H9 (cell line): Measurements from ENCODE around the gene MYH15. TPM values are rescaled to one million over a fixed set of nuclear protein-coding genes. Genes with fewer than 3 reads are reported as not detected.

ENCODE experiments used
- DNase-seq: peaks from one replicate; pipeline ENCODE4 v3.0.0-alpha.2; 2017
- H2AFZ ChIP-seq: one replicate; pipeline ENCODE4 v1.6.1; 2013; ENCODE audit warnings: mild to moderate bottlenecking, low read length, control low read depth, moderate library complexity
- H2AK5ac ChIP-seq: 2 replicates; pipeline ENCODE4 v1.6.1; 2013; ENCODE audit warnings: low read length, control low read depth, mixed read lengths; ENCODE audit not compliant: insufficient read length
- H2BK120ac ChIP-seq: one replicate; pipeline ENCODE4 v1.6.1; 2013; ENCODE audit warnings: low read depth, mild to moderate bottlenecking, low read length, control low read depth, inconsistent platforms; ENCODE audit not compliant: poor library complexity, severe bottlenecking
- H2BK12ac ChIP-seq: 2 replicates; pipeline ENCODE4 v1.6.1; 2013; ENCODE audit warnings: low read length, control low read depth, mixed read lengths, low read depth; ENCODE audit not compliant: insufficient read length
- H2BK15ac ChIP-seq: 2 replicates; pipeline ENCODE4 v1.6.1; 2013; ENCODE audit warnings: low read depth, low read length, control low read depth
- H2BK20ac ChIP-seq: one replicate; pipeline ENCODE4 v1.6.1; 2013; ENCODE audit warnings: low read depth, mild to moderate bottlenecking, low read length, control low read depth, inconsistent platforms; ENCODE audit not compliant: poor library complexity, severe bottlenecking
- H2BK5ac ChIP-seq: 2 replicates; pipeline ENCODE4 v1.6.1; 2013; ENCODE audit warnings: low read length, control low read depth, mixed read lengths; ENCODE audit not compliant: insufficient read length
- H3K14ac ChIP-seq: 2 replicates; pipeline ENCODE4 v1.6.1; 2013; ENCODE audit warnings: low read length, control low read depth; ENCODE audit not compliant: insufficient read depth
- H3K18ac ChIP-seq: 2 replicates; pipeline ENCODE4 v1.6.1; 2013; ENCODE audit warnings: low read depth, mild to moderate bottlenecking, mixed read lengths, low read length, control low read depth; ENCODE audit not compliant: insufficient read length
- H3K23ac ChIP-seq: 2 replicates; pipeline ENCODE4 v1.6.1; 2013; ENCODE audit warnings: low read length, control low read depth, mixed read lengths, low read depth; ENCODE audit not compliant: insufficient read length
- H3K23me2 ChIP-seq: 2 replicates; pipeline ENCODE4 v1.6.1; 2013; ENCODE audit warnings: low read depth, mild to moderate bottlenecking, mixed read lengths, low read length, control low read depth; ENCODE audit not compliant: insufficient read length, poor library complexity, severe bottlenecking
- H3K27ac ChIP-seq: 2 replicates; pipeline ENCODE4 v1.5.1; 2013; ENCODE audit warnings: low read length, control low read depth, mixed read lengths, low read depth; ENCODE audit not compliant: insufficient read length
- H3K27me3 ChIP-seq: 2 replicates; pipeline ENCODE4 v1.6.1; 2013; ENCODE audit warnings: low read length, control low read depth, inconsistent platforms; ENCODE audit not compliant: insufficient read depth
- H3K4ac ChIP-seq: 2 replicates; pipeline ENCODE4 v1.6.1; 2013; ENCODE audit warnings: low read depth, mild to moderate bottlenecking, control low read depth, inconsistent platforms, low read length, moderate library complexity
- H3K4me1 ChIP-seq: 2 replicates; pipeline ENCODE4 v1.6.1; 2013; ENCODE audit warnings: low read length, control low read depth, inconsistent platforms; ENCODE audit not compliant: insufficient read depth
- H3K4me2 ChIP-seq: 2 replicates; pipeline ENCODE4 v1.6.1; 2013; ENCODE audit warnings: low read length, control low read depth, mixed read lengths; ENCODE audit not compliant: insufficient read length, insufficient read depth
- H3K56ac ChIP-seq: 2 replicates; pipeline ENCODE4 v1.6.1; 2013; ENCODE audit warnings: low read depth, mild to moderate bottlenecking, mixed read lengths, low read length, control low read depth; ENCODE audit not compliant: insufficient read length
- H3K79me1 ChIP-seq: 2 replicates; pipeline ENCODE4 v1.6.1; 2013; ENCODE audit warnings: low read depth, mild to moderate bottlenecking, moderate library complexity, low read length, control low read depth, inconsistent platforms; ENCODE audit not compliant: insufficient read depth, poor library complexity, severe bottlenecking
- H3K79me2 ChIP-seq: 2 replicates; pipeline ENCODE4 v1.6.1; 2013; ENCODE audit warnings: low read length, control low read depth, inconsistent platforms; ENCODE audit not compliant: insufficient read depth
- H3K9ac ChIP-seq: 2 replicates; pipeline ENCODE4 v1.6.1; 2013; ENCODE audit warnings: low read length, control low read depth, mixed read lengths; ENCODE audit not compliant: insufficient read length; ENCODE audit errors: extremely low read depth
- H3K9me3 ChIP-seq: one replicate; pipeline ENCODE4 v1.6.1; 2013; ENCODE audit warnings: low read depth, low read length, inconsistent platforms; ENCODE audit not compliant: control insufficient read depth
- H3T11ph ChIP-seq: one replicate; pipeline ENCODE4 v1.6.1; 2013; ENCODE audit warnings: mild to moderate bottlenecking, low read length, control low read depth, inconsistent platforms
- H4K20me1 ChIP-seq: one replicate; pipeline ENCODE4 v1.6.1; 2013; ENCODE audit not compliant: control insufficient read depth, insufficient read length, insufficient read depth
- H4K5ac ChIP-seq: 2 replicates; pipeline ENCODE4 v1.6.1; 2013; ENCODE audit warnings: low read depth, mild to moderate bottlenecking, mixed read lengths, low read length, control low read depth; ENCODE audit not compliant: insufficient read length
- H4K8ac ChIP-seq: replicated peaks from 2 replicates; pipeline ENCODE4 v1.6.1; 2013; ENCODE audit warnings: low read length, control low read depth, mixed read lengths, low read depth; ENCODE audit not compliant: insufficient read length
- H4K91ac ChIP-seq: 2 replicates; pipeline ENCODE4 v1.6.1; 2013; ENCODE audit warnings: low read depth, mild to moderate bottlenecking, moderate library complexity, mixed read lengths, low read length, control low read depth; ENCODE audit not compliant: insufficient read length
- H3K27ac Mint-ChIP-seq, 3 experiments: 2 replicates in 2 of 3; 3 replicates in 1 of 3; pipeline ENCODE4 v1.8.0; 2020 to 2021; ENCODE audit warnings: mixed read lengths in 3 of 3, mild to moderate bottlenecking in 1 of 3, moderate library complexity in 1 of 3
- H3K27me3 Mint-ChIP-seq: 2 replicates; pipeline ENCODE4 v1.8.0; 2021; ENCODE audit warnings: low read depth, mild to moderate bottlenecking, moderate library complexity, mixed read lengths
- H3K36me3 Mint-ChIP-seq, 3 experiments: 2 replicates in 2 of 3; 3 replicates in 1 of 3; pipeline ENCODE4 v1.8.0; 2020 to 2021; ENCODE audit warnings: low read depth in 3 of 3, mixed read lengths in 3 of 3; ENCODE audit not compliant: insufficient read depth in 1 of 3
- H3K4me1 Mint-ChIP-seq, 2 experiments: 2 replicates each; pipeline ENCODE4 v1.8.0; 2020; ENCODE audit warnings: mixed read lengths in 2 of 2
- H3K4me3 Mint-ChIP-seq, 2 experiments: 2 replicates in 1 of 2; 3 replicates in 1 of 2; pipeline ENCODE4 v1.8.0; 2020 to 2021; ENCODE audit warnings: mild to moderate bottlenecking in 2 of 2, mixed read lengths in 2 of 2, moderate library complexity in 1 of 2
- H3K9me3 Mint-ChIP-seq, 2 experiments: 2 replicates in 1 of 2; 3 replicates in 1 of 2; pipeline ENCODE4 v1.8.0; 2020; ENCODE audit warnings: mild to moderate bottlenecking in 2 of 2, mixed read lengths in 2 of 2, moderate library complexity in 1 of 2
- WGBS: extraction: QIAGEN DNeasy Blood & Tissue Kit; methylation state at CpG from one replicate; pipeline ENCODE4 v1.1.7; 2013; ENCODE audit warnings: missing lambda C conversion rate, low lambda C conversion rate, mixed read lengths; ENCODE audit not compliant: insufficient read length; ENCODE audit errors: extremely low coverage; 5-methylcytosine and 5-hydroxymethylcytosine counted together
- long read RNA-seq: library from polyadenylated mRNA; unstranded; transcript quantifications from one replicate; pipeline ENCODE4 v2.0.0, GENCODE V29; 2020
- total RNA-seq: library from RNA; stranded (reverse); gene quantifications from 2 replicates; pipeline ENCODE4 v1.2.1, GENCODE V29; 2021
- TF ChIP-seq, protein P1 (sequence below): fragments of 200-600 bp; sonication (generic); conservative IDR thresholded peaks from 3 replicates; pipeline ENCODE4 v1.8.0; 2021; ENCODE audit warnings: antibody characterized with exemption, mild to moderate bottlenecking

Gene MYH15
- total RNA-seq, result 0.07 and 0.13 TPM in 2 replicates
- long read RNA-seq, result 0 reads

GRCh38 chr3:108510496-108510895 is at the start of gene MYH15:
Gene MYH15 (minus strand): TSS chr3:108510596. CDS start chr3:108510530, 66 bp downstream.
- H2BK12ac ChIP-seq, result no peak within 1 kb of the TSS
- no peak within 1 kb of the TSS for H3K56ac ChIP-seq
- H3K79me2 ChIP-seq, result no peaks in the 10 kb centered on the region
- H3K27ac ChIP-seq, result no peak within 1 kb of the TSS
- no peak within 1 kb of the TSS for H3K4me2 ChIP-seq
- no peak within 1 kb of the TSS for H2AK5ac ChIP-seq
- no peak within 1 kb of the TSS for H2BK120ac ChIP-seq
- no peak within 1 kb of the TSS for H3K14ac ChIP-seq
- H4K20me1 ChIP-seq, result no peaks in the 10 kb centered on the region
- no peak within 1 kb of the TSS; a peak in 2 of 7 replicates for H3K27ac Mint-ChIP-seq
- H4K5ac ChIP-seq, result no peak within 1 kb of the TSS
- no peak within 1 kb of the TSS for H3K9ac ChIP-seq
- TF ChIP-seq, protein P1, sequence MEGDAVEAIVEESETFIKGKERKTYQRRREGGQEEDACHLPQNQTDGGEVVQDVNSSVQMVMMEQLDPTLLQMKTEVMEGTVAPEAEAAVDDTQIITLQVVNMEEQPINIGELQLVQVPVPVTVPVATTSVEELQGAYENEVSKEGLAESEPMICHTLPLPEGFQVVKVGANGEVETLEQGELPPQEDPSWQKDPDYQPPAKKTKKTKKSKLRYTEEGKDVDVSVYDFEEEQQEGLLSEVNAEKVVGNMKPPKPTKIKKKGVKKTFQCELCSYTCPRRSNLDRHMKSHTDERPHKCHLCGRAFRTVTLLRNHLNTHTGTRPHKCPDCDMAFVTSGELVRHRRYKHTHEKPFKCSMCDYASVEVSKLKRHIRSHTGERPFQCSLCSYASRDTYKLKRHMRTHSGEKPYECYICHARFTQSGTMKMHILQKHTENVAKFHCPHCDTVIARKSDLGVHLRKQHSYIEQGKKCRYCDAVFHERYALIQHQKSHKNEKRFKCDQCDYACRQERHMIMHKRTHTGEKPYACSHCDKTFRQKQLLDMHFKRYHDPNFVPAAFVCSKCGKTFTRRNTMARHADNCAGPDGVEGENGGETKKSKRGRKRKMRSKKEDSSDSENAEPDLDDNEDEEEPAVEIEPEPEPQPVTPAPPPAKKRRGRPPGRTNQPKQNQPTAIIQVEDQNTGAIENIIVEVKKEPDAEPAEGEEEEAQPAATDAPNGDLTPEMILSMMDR, result no peak
- DNase-seq, result no peak
- no peak within 1 kb of the TSS for H2AFZ ChIP-seq
- H2BK5ac ChIP-seq, result no peak within 1 kb of the TSS
- no CpG with 5 or more reads among the region's 3 CpGs for WGBS
- H3K36me3 Mint-ChIP-seq, result no peaks in the 10 kb centered on the region
- H3K23me2 ChIP-seq, result no peaks in the 10 kb centered on the region
- H3K18ac ChIP-seq, result no peak within 1 kb of the TSS
- H3K4ac ChIP-seq, result no peak within 1 kb of the TSS
- H3K4me1 Mint-ChIP-seq, result peaks cover 7 to 9% of the 10 kb centered on the region in 2 experiments; a peak in 3 of 4 replicates
- no peak within 1 kb of the TSS for H2BK20ac ChIP-seq
- no peaks in the 10 kb centered on the region for H3K27me3 ChIP-seq
- no peaks in the 10 kb centered on the region for H3K9me3 Mint-ChIP-seq
- no peak within 1 kb of the TSS for H2BK15ac ChIP-seq
- no peaks in the 10 kb centered on the region; the same call in 1 of the 2 replicates for H3K4me1 ChIP-seq
- H4K8ac ChIP-seq, result no peak within 1 kb of the TSS
- H3T11ph ChIP-seq, result no peak within 1 kb of the TSS
- no peak within 1 kb of the TSS for H3K4me3 Mint-ChIP-seq
- no peak within 1 kb of the TSS for H4K91ac ChIP-seq
- no peaks in the 10 kb centered on the region for H3K9me3 ChIP-seq
- no peaks in the 10 kb centered on the region for H3K27me3 Mint-ChIP-seq
- no peak within 1 kb of the TSS for H3K23ac ChIP-seq
- H3K79me1 ChIP-seq, result no peaks in the 10 kb centered on the region
